Neuronal stem cell (in vitro differentiated cells): ENCODE measurements around the gene PRKACA. TPM values are rescaled to one million over a fixed set of nuclear protein-coding genes. Genes with fewer than 3 reads are reported as not detected.

Experiments used
- DNase-seq: peaks from one replicate; pipeline ENCODE4 v3.0.0-alpha.2; 2013; ENCODE audit warnings: low spot score
- H2AFZ ChIP-seq: one replicate; pipeline ENCODE4 v1.6.1; 2013; ENCODE audit warnings: mild to moderate bottlenecking, low read length, inconsistent platforms
- H2AK5ac ChIP-seq: 2 replicates; pipeline ENCODE4 v1.6.1; 2013; ENCODE audit warnings: low read depth, mild to moderate bottlenecking, inconsistent platforms, low read length, moderate library complexity, mixed read lengths
- H2BK120ac ChIP-seq: 2 replicates; pipeline ENCODE4 v1.6.1; 2013; ENCODE audit warnings: low read depth, mild to moderate bottlenecking, inconsistent platforms, low read length, moderate library complexity, mixed read lengths
- H2BK12ac ChIP-seq: one replicate; pipeline ENCODE4 v1.6.1; 2013; ENCODE audit warnings: low read length, inconsistent platforms
- H2BK15ac ChIP-seq: 2 replicates; pipeline ENCODE4 v1.6.1; 2013; ENCODE audit warnings: mild to moderate bottlenecking, low read length, inconsistent platforms, mixed read lengths
- H2BK5ac ChIP-seq: one replicate; pipeline ENCODE4 v1.6.1; 2013; ENCODE audit warnings: inconsistent platforms, mild to moderate bottlenecking, low read length, moderate library complexity
- H3K14ac ChIP-seq: one replicate; pipeline ENCODE4 v1.6.1; 2013; ENCODE audit warnings: low read length, inconsistent platforms
- H3K18ac ChIP-seq: 2 replicates; pipeline ENCODE4 v1.6.1; 2013; ENCODE audit warnings: low read length, inconsistent platforms
- H3K23ac ChIP-seq: 2 replicates; pipeline ENCODE4 v1.6.1; 2013; ENCODE audit warnings: low read depth, mild to moderate bottlenecking, mixed read lengths, low read length, inconsistent platforms; ENCODE audit not compliant: poor library complexity
- H3K27ac ChIP-seq: replicated peaks from 3 replicates; pipeline ENCODE4 v1.5.1; 2013; ENCODE audit warnings: low read length, inconsistent platforms
- H3K27me3 ChIP-seq, 3 experiments: 2 replicates each; pipeline ENCODE4 v1.6.1; 2013; ENCODE audit warnings: low read length in 3 of 3, mild to moderate bottlenecking in 2 of 3, inconsistent platforms in 1 of 3, low read depth in 1 of 3, mixed read lengths in 1 of 3, moderate library complexity in 1 of 3; ENCODE audit not compliant: control insufficient read depth in 3 of 3, insufficient read depth in 3 of 3
- H3K36me3 ChIP-seq, 2 donors: replicated peaks in 1 of 2; 2 replicates each; pipeline ENCODE4 v1.6.1; 2013; ENCODE audit warnings: low read length in 2 of 2; ENCODE audit not compliant: control insufficient read depth in 2 of 2, insufficient read depth in 2 of 2
- H3K4ac ChIP-seq: 2 replicates; pipeline ENCODE4 v1.6.1; 2013; ENCODE audit warnings: inconsistent platforms, mild to moderate bottlenecking, low read length, moderate library complexity
- H3K4me1 ChIP-seq, 2 donors: 1 replicate in 1 of 2; 2 replicates in 1 of 2; pipeline ENCODE4 v1.6.1; 2013; ENCODE audit warnings: low read length in 2 of 2, low read depth in 1 of 2; ENCODE audit not compliant: control insufficient read depth in 2 of 2, insufficient read depth in 1 of 2
- H3K4me2 ChIP-seq: one replicate; pipeline ENCODE4 v1.6.1; 2013; ENCODE audit warnings: mild to moderate bottlenecking, low read length, inconsistent platforms; ENCODE audit not compliant: insufficient read depth, poor library complexity, severe bottlenecking
- H3K4me3 ChIP-seq, 2 donors: 2 replicates each; pipeline ENCODE4 v1.5.1; 2013; ENCODE audit warnings: low read length in 2 of 2, mild to moderate bottlenecking in 2 of 2, inconsistent platforms in 1 of 2, moderate library complexity in 1 of 2
- H3K79me1 ChIP-seq: one replicate; pipeline ENCODE4 v1.6.1; 2013; ENCODE audit warnings: low read depth, mild to moderate bottlenecking, inconsistent platforms, low read length, moderate library complexity
- H3K9ac ChIP-seq: one replicate; pipeline ENCODE4 v1.6.1; 2013; ENCODE audit warnings: mild to moderate bottlenecking, low read depth, low read length, inconsistent platforms; ENCODE audit not compliant: poor library complexity
- H3K9me3 ChIP-seq, 2 donors: replicated peaks in 1 of 2; 2 replicates each; pipeline versions ENCODE3 to v1.6.1; 2013; ENCODE audit warnings: low read length in 2 of 2, mild to moderate bottlenecking in 2 of 2, inconsistent platforms in 1 of 2, low read depth in 1 of 2, mixed read lengths in 1 of 2, moderate library complexity in 1 of 2; ENCODE audit not compliant: control insufficient read depth in 2 of 2, insufficient read depth in 1 of 2
- H4K8ac ChIP-seq: one replicate; pipeline ENCODE4 v1.6.1; 2013; ENCODE audit warnings: low read depth, mild to moderate bottlenecking, inconsistent platforms, low read length, moderate library complexity
- H4K91ac ChIP-seq: one replicate; pipeline ENCODE4 v1.6.1; 2013; ENCODE audit warnings: low read length, low read depth, mild to moderate bottlenecking, inconsistent platforms; ENCODE audit not compliant: poor library complexity
- WGBS, 2 donors: extraction: QIAGEN DNeasy Blood & Tissue Kit; methylation state at CpG; one replicate each; pipeline ENCODE4 v1.1.7; 2013; ENCODE audit warnings: missing lambda C conversion rate in 2 of 2, mixed read lengths in 1 of 2; ENCODE audit not compliant: insufficient read length in 2 of 2, insufficient replicate concordance in 1 of 2; ENCODE audit errors: extremely low coverage in 2 of 2; 5-methylcytosine and 5-hydroxymethylcytosine counted together
- polyA plus RNA-seq, 2 experiments: library from polyadenylated mRNA; stranded (reverse); fragments of 200-250 nt; gene quantifications; one replicate each; pipeline ENCODE4 v1.2.3, GENCODE V29; 2013

The PRKACA gene
- 66.8 TPM for polyA plus RNA-seq (2013, experiment 1 of 2)
- polyA plus RNA-seq (2013, experiment 2 of 2) = 67.2 TPM

- Histone ChIP-seq H4K91ac (peak within 1 kb of the TSS; percentile 56), H3K9ac (peak within 1 kb of the TSS; percentile 93), H2BK5ac (peak within 1 kb of the TSS; percentile 94), H4K8ac (peak within 1 kb of the TSS; percentile 89), H3K4me3 (peak within 1 kb of the TSS; percentile 82 to 91), H2BK12ac (peak within 1 kb of the TSS; percentile 30), H2BK15ac (no peak within 1 kb of the TSS), H3K27me3 (no peaks in the 10 kb centered on the region), H3K9me3 (no peaks in the 10 kb centered on the region), H3K23ac (peak within 1 kb of the TSS; percentile 83), H3K36me3 (peaks cover 7 to 33% of the 10 kb centered on the region in 2 donors), H3K18ac (peak within 1 kb of the TSS; percentile 95), H3K27ac (peak within 1 kb of the TSS; percentile 95), H3K4ac (peak within 1 kb of the TSS; percentile 81), H2AK5ac (peak within 1 kb of the TSS; percentile 99), H2AFZ (peak within 1 kb of the TSS; percentile 92), H3K4me1 (peaks cover 12 to 35% of the 10 kb centered on the region in 2 donors), H3K79me1 (no peaks in the 10 kb centered on the region), H2BK120ac (peak within 1 kb of the TSS; percentile 39), H3K14ac (peak within 1 kb of the TSS; percentile 90), H3K4me2 (peak within 1 kb of the TSS; percentile 92)
- WGBS, 2 donors = no CpG with 5 or more reads among the region's 67 CpGs
- peak; percentile 99 for DNase-seq
Observed at GRCh38 chr19:14117668-14118164, at the start of gene PRKACA. TSS of gene PRKACA (minus strand) at chr19:14117762. CDS start at chr19:14117547, 215 bp downstream.

GRCh38 chr19:14166999-14167575, 49.5 kb upstream of the PRKACA start:
- Histone ChIP-seq H3K9me3 (peaks cover 1 to 13% of the 10 kb centered on the region in 2 donors), H3K14ac (no peak overlapping the region), H3K27me3 (no peaks in the 10 kb centered on the region), H3K23ac (no peak overlapping the region), H3K4ac (no peak overlapping the region), H3K18ac (no peak overlapping the region), H4K8ac (no peak overlapping the region), H2BK12ac (no peak overlapping the region), H2BK120ac (no peak overlapping the region), H3K9ac (no peak overlapping the region), H3K4me3 (no peak overlapping the region), H2BK5ac (no peak overlapping the region), H2BK15ac (no peak overlapping the region), H3K36me3 (peaks cover 36 to 44% of the 10 kb centered on the region in 2 donors), H3K4me1 (peaks cover 12 to 24% of the 10 kb centered on the region in 2 donors), H3K79me1 (peaks cover 8% of the 10 kb centered on the region), H3K27ac (no peak overlapping the region), H2AFZ (no peak overlapping the region), H4K91ac (no peak overlapping the region), H3K4me2 (no peak overlapping the region), H2AK5ac (no peak overlapping the region)
- no peak for DNase-seq
- no CpG with 5 or more reads among the region's 12 CpGs for WGBS, 2 donors

- Histone ChIP-seq H3K79me1 (peaks cover 8% of the 10 kb centered on the region), H3K4me3 (no peak overlapping the region), H4K91ac (no peak overlapping the region), H3K27me3 (no peaks in the 10 kb centered on the region), H3K14ac (no peak overlapping the region), H3K4me2 (no peak overlapping the region), H2AFZ (no peak overlapping the region), H3K18ac (no peak overlapping the region), H3K4me1 (peaks cover 12 to 24% of the 10 kb centered on the region in 2 donors), H3K4ac (no peak overlapping the region), H2BK12ac (no peak overlapping the region), H4K8ac (no peak overlapping the region), H2BK5ac (peak overlapping the region; percentile 77), H2AK5ac (no peak overlapping the region), H3K23ac (no peak overlapping the region), H2BK120ac (no peak overlapping the region), H2BK15ac (no peak overlapping the region), H3K9ac (no peak overlapping the region), H3K36me3 (peaks cover 39 to 46% of the 10 kb centered on the region in 2 donors), H3K27ac (peak overlapping the region; percentile 24), H3K9me3 (peaks cover 1 to 8% of the 10 kb centered on the region in 2 donors)
- no CpG with 5 or more reads among the region's 20 CpGs for WGBS, 2 donors
- no peak for DNase-seq
Observed at GRCh38 chr19:14165990-14166830, 48.6 kb upstream of the PRKACA start.
